GM23248 (cell line): ENCODE data around the gene WDFY1. TPM values are rescaled to one million over a fixed set of nuclear protein-coding genes. Genes with fewer than 3 reads are reported as not detected.
A peak's percentile ranks its signal among the peaks of the same experiment; 100 is the strongest.

ENCODE experiments used
- DNase-seq: peaks from one replicate; pipeline ENCODE4 v3.0.0-alpha.2; 2015
- H2AFZ ChIP-seq: fragments of 200-600 bp; sonication (generic); 2 replicates; pipeline ENCODE4 v1.6.1; 2016; ENCODE audit warnings: antibody characterized with exemption
- H3F3A ChIP-seq: fragments of 200-600 bp; sonication (generic); 2 replicates; pipeline ENCODE4 v1.6.1; 2016; ENCODE audit warnings: mild to moderate bottlenecking, antibody characterized with exemption, mixed run types; ENCODE audit not compliant: insufficient read depth
- H3K27ac ChIP-seq: fragments of 200-600 bp; sonication (generic); 2 replicates; pipeline ENCODE4 v1.5.1; 2016; ENCODE audit warnings: mild to moderate bottlenecking
- H3K27me3 ChIP-seq: fragments of 200-600 bp; sonication (generic); replicated peaks from 2 replicates; pipeline ENCODE4 v1.6.1; 2016; ENCODE audit warnings: mild to moderate bottlenecking; ENCODE audit not compliant: insufficient read depth
- H3K36me3 ChIP-seq: fragments of 200-600 bp; sonication (generic); 2 replicates; pipeline ENCODE4 v1.6.1; 2016; ENCODE audit warnings: low read depth, mild to moderate bottlenecking
- H3K4me1 ChIP-seq: fragments of 200-600 bp; sonication (generic); 2 replicates; pipeline ENCODE4 v1.6.1; 2016; ENCODE audit warnings: mild to moderate bottlenecking; ENCODE audit not compliant: insufficient read depth
- H3K4me2 ChIP-seq: fragments of 200-600 bp; sonication (generic); one replicate; pipeline ENCODE4 v1.6.1; 2016; ENCODE audit warnings: mild to moderate bottlenecking; ENCODE audit not compliant: unreplicated experiment
- H3K4me3 ChIP-seq: fragments of 200-600 bp; sonication (generic); 2 replicates; pipeline ENCODE4 v1.5.1; 2016; ENCODE audit warnings: mild to moderate bottlenecking
- H3K79me2 ChIP-seq: fragments of 200-600 bp; sonication (generic); 2 replicates; pipeline ENCODE4 v1.6.1; 2016; ENCODE audit warnings: mild to moderate bottlenecking; ENCODE audit not compliant: insufficient read depth
- H3K9ac ChIP-seq: fragments of 200-600 bp; sonication (generic); 2 replicates; pipeline ENCODE4 v1.6.1; 2016; ENCODE audit warnings: mild to moderate bottlenecking
- H3K9me2 ChIP-seq: fragments of 200-600 bp; sonication (generic); 2 replicates; pipeline ENCODE4 v1.6.1; 2016; ENCODE audit warnings: mixed run types, mild to moderate bottlenecking, moderate library complexity; ENCODE audit not compliant: insufficient read depth
- H3K9me3 ChIP-seq: fragments of 200-600 bp; sonication (generic); one replicate; pipeline ENCODE4 v1.6.1; 2017; ENCODE audit warnings: low read depth
- H4K20me1 ChIP-seq: fragments of 200-600 bp; sonication (generic); 2 replicates; pipeline ENCODE4 v1.6.0; 2016; ENCODE audit not compliant: insufficient read depth
- EZH2 ChIP-seq: fragments of 200-600 bp; sonication (generic); IDR thresholded peaks from 2 replicates; pipeline ENCODE4 v1.6.1; 2018; ENCODE audit warnings: antibody characterized with exemption, mild to moderate bottlenecking; ENCODE audit not compliant: insufficient read depth, poor library complexity, severe bottlenecking
- EZH2phosphoT487 ChIP-seq: fragments of 200-600 bp; sonication (generic); IDR thresholded peaks from 2 replicates; pipeline ENCODE4 v1.6.1; 2018; ENCODE audit warnings: antibody characterized with exemption, moderate library complexity, mild to moderate bottlenecking, low read depth; ENCODE audit not compliant: insufficient read depth
- WGBS, 2 experiments: methylation state at CpG; one replicate each; pipeline ENCODE4 v1.1.6; 2015 to 2017; ENCODE audit warnings: low lambda C conversion rate in 2 of 2, low coverage in 1 of 2; ENCODE audit errors: missing lambda C conversion rate in 2 of 2; 5-methylcytosine and 5-hydroxymethylcytosine counted together
- in situ Hi-C: fragments of 300-500 bp; cut with MboI; formaldehyde crosslinking; loops from 2 replicates; pipeline ENCODE4 v1.15.0; 2020
- polyA plus RNA-seq: library from polyadenylated mRNA; unstranded; fragments of >200 nt; fragmentation: Nextera tagmentation; extraction: Ambion mirVana; gene quantifications from 2 replicates; pipeline ENCODE4 v1.2.1, GENCODE V29; 2016
- total RNA-seq: library from RNA; depleted of rRNA; stranded (reverse); fragments of >200 nt; shearing (Covaris generic); gene quantifications from 2 replicates; pipeline ENCODE4 v1.2.3, GENCODE V29; 2014

Gene WDFY1
- total and polyA plus RNA-seq, 2 experiments from 2014 or later: 65.1 to 81.2 TPM

DNA sequence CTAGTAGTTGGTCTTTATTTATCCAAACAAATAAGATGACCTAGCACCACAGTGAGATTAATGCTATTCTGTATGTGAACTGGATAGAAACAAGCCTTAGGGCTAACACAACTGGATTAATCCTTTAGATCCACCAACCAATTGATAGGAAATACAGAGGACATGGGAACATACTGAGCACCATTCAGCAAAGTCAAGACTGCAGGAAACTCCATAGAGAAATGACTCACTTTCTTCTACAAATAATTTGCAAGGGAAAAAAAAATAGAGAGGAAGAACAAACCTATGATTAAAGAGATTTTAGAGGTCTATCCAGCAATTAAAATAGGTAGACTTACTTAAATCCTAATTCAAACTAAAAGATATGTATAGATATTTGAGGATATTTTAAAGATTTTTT is 23.9 kb downstream of the WDFY1 start:
- Histone ChIP-seq H3K4me3 (no peak overlapping the region), H3K36me3 (peaks cover 13% of the 10 kb centered on the region), H3K27ac (no peak overlapping the region), H3K9me3 (no peaks in the 10 kb centered on the region), H3K9ac (no peak overlapping the region), H3F3A (no peaks in the 10 kb centered on the region; the same call in 1 of the 2 replicates), H3K4me1 (peaks cover 15% of the 10 kb centered on the region), H2AFZ (no peak overlapping the region), H3K79me2 (peaks cover 100% of the 10 kb centered on the region), H3K9me2 (no peaks in the 10 kb centered on the region), H3K27me3 (no peaks in the 10 kb centered on the region), H4K20me1 (peaks cover 4% of the 10 kb centered on the region; the same call in 1 of the 2 replicates), H3K4me2 (no peak overlapping the region)
- in situ Hi-C loops: no loop called here
- DNase-seq: no peak
- TF ChIP-seq EZH2 (no peak), EZH2phosphoT487 (no peak)

DNA sequence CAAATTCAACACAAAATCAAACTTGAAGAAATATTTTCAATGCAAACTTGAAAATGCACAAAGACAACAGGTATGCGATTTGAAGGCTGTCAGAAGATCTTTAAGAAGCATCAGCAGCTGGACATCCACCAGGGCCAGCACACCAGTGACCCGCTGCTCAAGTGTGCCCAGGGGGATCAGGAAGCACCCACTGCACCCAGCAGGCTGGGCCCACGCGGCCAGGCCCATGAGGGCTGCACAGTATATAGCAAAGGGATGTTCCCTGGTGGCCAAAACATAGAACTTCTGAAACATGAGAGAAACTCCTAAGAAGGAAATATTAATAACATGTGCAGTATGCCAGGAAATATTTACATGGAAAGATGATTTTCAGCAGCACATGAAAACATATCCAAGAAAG is 25.0 kb downstream of the WDFY1 start:
- Histone ChIP-seq H3K9me3 (no peaks in the 10 kb centered on the region), H2AFZ (no peak overlapping the region), H3K9ac (no peak overlapping the region), H4K20me1 (peaks cover 3% of the 10 kb centered on the region; the same call in 1 of the 2 replicates), H3K4me1 (peaks cover 15% of the 10 kb centered on the region), H3F3A (no peaks in the 10 kb centered on the region; the same call in 1 of the 2 replicates), H3K27ac (no peak overlapping the region), H3K4me2 (no peak overlapping the region), H3K36me3 (peaks cover 13% of the 10 kb centered on the region), H3K27me3 (no peaks in the 10 kb centered on the region), H3K79me2 (peaks cover 95% of the 10 kb centered on the region), H3K9me2 (no peaks in the 10 kb centered on the region), H3K4me3 (no peak overlapping the region)
- in situ Hi-C loops: no loop called here
- no peak for TF ChIP-seq EZH2phosphoT487
- no peak for TF ChIP-seq EZH2
- DNase-seq: no peak
- 94 to 100% methylated on average over 4 of the region's 4 CpGs for WGBS, 2 experiments

DNA sequence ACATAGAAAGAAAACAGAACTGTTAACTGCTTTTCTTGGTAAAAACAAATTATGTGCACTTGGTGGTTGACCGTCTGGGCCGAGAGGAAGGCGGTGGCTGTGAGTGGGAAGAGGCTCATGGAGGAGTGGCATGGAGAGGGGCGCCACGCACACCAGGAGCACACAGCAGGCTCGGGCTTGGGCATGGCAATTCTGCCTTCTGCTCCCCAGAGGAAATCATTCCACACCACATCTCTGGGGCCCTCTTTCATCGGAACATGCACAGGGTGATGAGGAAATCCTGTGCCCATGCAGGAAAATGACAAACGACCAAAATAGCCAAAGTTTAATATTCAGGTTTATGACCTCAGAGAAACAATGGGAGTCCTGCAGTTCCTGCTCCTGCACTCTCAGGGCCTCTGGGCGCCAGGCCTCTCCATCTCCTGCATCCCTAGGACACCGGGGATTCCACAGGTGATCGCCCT is 26.4 kb downstream of the WDFY1 start:
- Histone ChIP-seq H4K20me1 (peaks cover 3% of the 10 kb centered on the region; the same call in 1 of the 2 replicates), H3K9ac (no peak overlapping the region), H3K4me3 (no peak overlapping the region), H3F3A (no peaks in the 10 kb centered on the region), H3K27me3 (no peaks in the 10 kb centered on the region), H3K9me3 (no peaks in the 10 kb centered on the region), H3K9me2 (no peaks in the 10 kb centered on the region), H3K79me2 (peaks cover 95% of the 10 kb centered on the region), H3K4me1 (peaks cover 1% of the 10 kb centered on the region), H2AFZ (no peak overlapping the region), H3K4me2 (no peak overlapping the region), H3K36me3 (peaks cover 13% of the 10 kb centered on the region), H3K27ac (no peak overlapping the region)
- WGBS, 2 experiments: 98 to 99% methylated on average over 11 of the region's 11 CpGs
- TF ChIP-seq EZH2 (no peak), EZH2phosphoT487 (no peak)
- in situ Hi-C loops: no loop called here
- no peak for DNase-seq

DNA sequence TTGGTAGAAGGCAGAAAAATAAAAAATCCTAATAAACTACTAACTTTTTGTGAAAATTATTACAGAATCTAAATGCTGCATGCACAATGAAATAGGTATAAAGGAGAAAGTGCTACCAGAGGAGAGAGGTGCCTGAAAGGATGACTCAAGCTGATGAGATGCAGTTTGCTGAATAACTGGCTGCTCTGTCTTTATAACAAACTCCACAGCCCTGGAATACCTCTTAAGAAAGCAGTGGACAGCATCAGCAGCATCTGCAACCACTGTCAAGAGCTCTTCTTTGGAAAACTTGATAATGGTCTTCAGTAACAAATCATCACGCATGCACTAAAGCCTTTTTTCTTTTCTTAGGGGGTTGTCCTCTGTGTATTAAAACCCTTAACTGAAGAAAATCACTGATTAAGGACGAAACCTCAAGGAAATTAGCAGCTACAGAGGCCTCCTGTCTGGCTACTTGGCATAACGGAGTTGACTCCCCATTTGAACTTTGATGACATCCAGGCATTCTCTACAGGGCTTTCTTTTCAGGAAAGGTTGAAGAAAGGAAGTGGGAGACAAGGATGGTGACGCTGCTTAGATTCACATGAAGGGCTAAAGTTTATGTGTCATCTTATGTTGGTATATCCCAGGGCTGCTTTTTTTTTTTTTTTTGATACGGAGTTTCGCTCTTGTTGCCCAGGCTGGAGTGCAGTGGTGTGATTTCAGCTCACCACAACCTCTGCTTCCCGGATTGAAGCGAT is 28.8 kb downstream of the WDFY1 start:
- Histone ChIP-seq H3F3A (no peaks in the 10 kb centered on the region), H3K27ac (no peak overlapping the region), H3K9me2 (no peaks in the 10 kb centered on the region), H4K20me1 (peaks cover 3% of the 10 kb centered on the region; the same call in 1 of the 2 replicates), H3K79me2 (peaks cover 94% of the 10 kb centered on the region), H3K4me3 (no peak overlapping the region), H3K27me3 (no peaks in the 10 kb centered on the region), H3K9ac (no peak overlapping the region), H2AFZ (no peak overlapping the region), H3K4me2 (no peak overlapping the region), H3K36me3 (peaks cover 19% of the 10 kb centered on the region), H3K4me1 (no peaks in the 10 kb centered on the region), H3K9me3 (no peaks in the 10 kb centered on the region)
- DNase-seq: peak; percentile 19
- TF ChIP-seq EZH2phosphoT487 (no peak), EZH2 (no peak)
- in situ Hi-C loops: no loop called here
- 90 to 95% methylated on average over 8 of the region's 8 CpGs for WGBS, 2 experiments
